ENCODE measurements around the gene PTGES3. TPM values are rescaled to one million over a fixed set of nuclear protein-coding genes. Genes with fewer than 3 reads are reported as not detected.
"Not testable (repeated sequence)": the region's sequence is repeated elsewhere in the genome, so short reads cannot be mapped to it uniquely, and the experiment has no call there.

PTGES3 gene
- total and polyA plus RNA-seq, 8 donors: 43.3 to 145 (median 97.2) TPM

DNA sequence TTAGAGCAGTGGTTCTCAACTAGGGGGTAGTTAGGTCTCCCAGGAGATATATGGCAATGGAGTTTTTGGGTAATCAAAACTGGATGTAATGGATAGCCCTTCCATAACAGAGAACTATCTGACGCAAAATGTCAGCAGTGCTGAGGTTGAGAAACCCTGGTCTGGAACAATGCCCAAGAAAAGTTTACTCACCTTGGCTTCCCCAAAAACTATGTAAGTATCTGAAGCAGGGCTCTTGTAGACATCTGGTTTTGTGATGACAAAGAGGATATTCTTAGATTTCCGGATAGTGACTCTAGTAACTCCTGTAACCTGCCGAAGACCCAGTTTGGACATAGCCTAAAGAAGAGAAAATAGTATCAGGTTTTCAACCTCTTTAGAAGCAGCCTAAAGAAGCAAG lies 25.3 kb upstream of the PTGES3 start:
- no peak for DNase-seq
- peaks cover 31 to 73% (median 69%) of the 10 kb centered on the region in 4 donors for H3K36me3 ChIP-seq
- intact Hi-C loops (cut with DNase I; ENCODE audit: low total_unique reads): no loop called here
- H3K9me3 ChIP-seq: no peaks in the 10 kb centered on the region
- H3K27ac ChIP-seq: no peak overlapping the region
- H3K27me3 ChIP-seq: no peaks in the 10 kb centered on the region
- H3K4me1 ChIP-seq: peaks cover 11 to 32% (median 27%) of the 10 kb centered on the region in 4 donors
- TF ChIP-seq, protein P1, sequence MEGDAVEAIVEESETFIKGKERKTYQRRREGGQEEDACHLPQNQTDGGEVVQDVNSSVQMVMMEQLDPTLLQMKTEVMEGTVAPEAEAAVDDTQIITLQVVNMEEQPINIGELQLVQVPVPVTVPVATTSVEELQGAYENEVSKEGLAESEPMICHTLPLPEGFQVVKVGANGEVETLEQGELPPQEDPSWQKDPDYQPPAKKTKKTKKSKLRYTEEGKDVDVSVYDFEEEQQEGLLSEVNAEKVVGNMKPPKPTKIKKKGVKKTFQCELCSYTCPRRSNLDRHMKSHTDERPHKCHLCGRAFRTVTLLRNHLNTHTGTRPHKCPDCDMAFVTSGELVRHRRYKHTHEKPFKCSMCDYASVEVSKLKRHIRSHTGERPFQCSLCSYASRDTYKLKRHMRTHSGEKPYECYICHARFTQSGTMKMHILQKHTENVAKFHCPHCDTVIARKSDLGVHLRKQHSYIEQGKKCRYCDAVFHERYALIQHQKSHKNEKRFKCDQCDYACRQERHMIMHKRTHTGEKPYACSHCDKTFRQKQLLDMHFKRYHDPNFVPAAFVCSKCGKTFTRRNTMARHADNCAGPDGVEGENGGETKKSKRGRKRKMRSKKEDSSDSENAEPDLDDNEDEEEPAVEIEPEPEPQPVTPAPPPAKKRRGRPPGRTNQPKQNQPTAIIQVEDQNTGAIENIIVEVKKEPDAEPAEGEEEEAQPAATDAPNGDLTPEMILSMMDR (IDR thresholded peaks at IDR 0.05): no peak
- TF ChIP-seq EP300 (IDR thresholded peaks at IDR 0.05) (no peak), POLR2AphosphoS5 (IDR thresholded peaks at IDR 0.05) (no peak), POLR2A (IDR thresholded peaks at IDR 0.05) (no peak)
- H3K4me3 ChIP-seq: no peak overlapping the region
- 81 to 94% (median 87%) methylated on average over 3 of the region's 3 CpGs for WGBS, 5 donors

DNA sequence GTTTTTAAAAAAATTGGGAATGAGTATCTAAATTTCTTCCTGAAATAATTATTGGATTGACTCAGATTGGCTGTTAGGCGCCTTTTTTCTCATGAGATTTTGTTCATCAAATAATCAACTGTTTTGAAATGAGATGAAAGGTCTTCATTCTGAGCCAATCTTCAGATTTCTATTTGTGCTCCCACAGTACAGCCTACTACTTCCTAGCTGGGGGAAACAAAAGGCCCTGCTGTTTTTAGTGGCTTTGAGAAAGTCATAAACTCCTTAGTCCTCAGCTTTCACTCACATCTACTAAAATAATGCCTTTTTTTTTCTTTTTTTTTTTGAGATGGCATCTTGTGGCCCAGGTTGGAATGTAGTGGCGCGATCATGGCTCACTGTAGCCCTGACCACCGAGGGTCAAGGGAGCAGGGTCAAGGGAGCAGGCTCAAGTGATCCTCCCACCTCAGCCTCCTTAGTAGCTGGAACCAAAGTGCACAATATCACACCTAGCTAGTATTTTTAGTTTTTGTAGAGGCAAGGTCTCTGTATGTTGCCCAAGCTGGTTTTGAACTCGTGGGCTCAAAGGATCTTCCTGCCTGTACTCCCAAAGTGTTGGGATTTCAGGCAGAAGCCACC lies 21.8 kb upstream of the PTGES3 start:
- TF ChIP-seq POLR2A (IDR thresholded peaks at IDR 0.05): no peak
- no peak for TF ChIP-seq EP300 (IDR thresholded peaks at IDR 0.05)
- TF ChIP-seq, protein P1 (IDR thresholded peaks at IDR 0.05): no peak
- TF ChIP-seq POLR2AphosphoS5 (IDR thresholded peaks at IDR 0.05): no peak

DNA sequence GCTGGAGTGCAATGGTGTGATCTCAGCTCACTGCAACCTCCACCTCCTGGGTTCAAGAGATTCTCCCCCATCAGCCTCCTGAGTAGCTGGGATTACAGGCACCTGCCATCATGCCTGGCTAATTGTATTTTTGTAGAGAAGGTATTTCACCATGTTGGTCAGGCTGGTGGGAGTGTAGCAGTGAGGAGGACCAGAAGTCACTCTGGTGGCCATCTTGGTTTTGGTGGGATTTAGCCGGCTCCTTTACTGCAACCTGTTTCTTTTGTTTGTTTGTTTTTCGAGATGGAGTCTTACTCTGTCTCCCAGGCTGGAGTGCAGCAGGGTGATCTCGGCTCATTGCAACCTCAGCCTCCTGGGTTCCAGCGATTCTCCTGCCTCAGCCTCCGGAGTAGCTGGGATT lies 16.4 kb upstream of the PTGES3 start:
- DNase-seq; H3K4me3 ChIP-seq; intact Hi-C loops (cut with DNase I; ENCODE audit: low total_unique reads); H3K27me3 ChIP-seq; H3K36me3 ChIP-seq; H3K9me3 ChIP-seq; H3K4me1 ChIP-seq; H3K27ac ChIP-seq: not testable (repeated sequence)
- 79 to 90% (median 81%) methylated on average over 5 of the region's 5 CpGs for WGBS, 5 donors

More for the DNA sequence above, 21.8 kb upstream of the PTGES3 start:
- Histone ChIP-seq H3K27ac (peak overlapping the region in 1 of 5 donors; percentile 20), H3K9me3 (no peaks in the 10 kb centered on the region), H3K4me1 (no peaks in the 10 kb centered on the region), H3K27me3 (no peaks in the 10 kb centered on the region), H3K4me3 (no peak overlapping the region), H3K36me3 (peaks cover 31 to 42% (median 40%) of the 10 kb centered on the region in 4 donors)
- intact Hi-C loops (cut with DNase I; ENCODE audit: low total_unique reads): no loop called here
- DNase-seq: no peak
- 60 to 82% (median 75%) methylated on average over 5 of the region's 5 CpGs for WGBS, 5 donors

DNA sequence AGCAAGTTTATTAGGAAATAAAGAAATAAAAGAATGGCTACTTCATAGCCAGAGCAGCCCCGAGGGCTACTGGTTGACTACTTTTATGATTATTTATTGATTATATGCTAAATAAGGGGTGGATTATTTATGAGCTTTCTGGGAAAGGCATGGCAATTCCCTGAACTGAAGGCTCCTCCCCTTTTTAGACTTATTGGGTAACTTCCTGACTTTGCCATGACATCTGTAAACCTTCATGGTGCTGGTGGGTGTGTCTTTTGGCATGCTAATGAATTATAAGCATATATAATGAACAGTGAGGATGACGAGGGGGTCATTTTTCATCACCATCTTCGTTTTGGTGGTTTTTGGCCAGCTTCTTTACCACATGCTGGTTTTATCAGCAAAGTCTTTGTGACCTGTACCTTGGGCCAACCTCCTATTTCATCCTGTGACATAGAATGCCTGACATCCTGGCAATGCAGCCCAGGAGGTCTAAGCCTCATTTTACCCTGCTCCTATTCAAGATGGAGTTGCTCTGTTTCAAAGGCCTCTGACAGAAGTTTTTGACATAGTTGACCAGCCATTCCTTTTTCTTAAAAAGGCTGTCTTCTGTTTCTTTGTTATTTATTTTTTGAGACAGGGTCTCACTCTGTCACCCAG lies 11.1 kb upstream of the PTGES3 start:
- Histone ChIP-seq H3K27ac (no peak overlapping the region), H3K4me3 (no peak overlapping the region), H3K27me3 (no peaks in the 10 kb centered on the region), H3K4me1 (no peaks in the 10 kb centered on the region), H3K36me3 (no peaks in the 10 kb centered on the region), H3K9me3 (no peaks in the 10 kb centered on the region)
- intact Hi-C loops (cut with DNase I; ENCODE audit: low total_unique reads): no loop called here
- no peak for DNase-seq
- no peak for TF ChIP-seq POLR2AphosphoS5 (IDR thresholded peaks at IDR 0.05)
- TF ChIP-seq, protein P1 (IDR thresholded peaks at IDR 0.05): no peak
- TF ChIP-seq POLR2A (IDR thresholded peaks at IDR 0.05): no peak
- no peak for TF ChIP-seq EP300 (IDR thresholded peaks at IDR 0.05)
- 60 to 73% (median 65%) methylated on average over 3 of the region's 3 CpGs for WGBS, 5 donors

All from stomach (tissue), 9 donors.